ENCODE results near the gene GNB5. TPM values are rescaled to one million over a fixed set of nuclear protein-coding genes. Genes with fewer than 3 reads are reported as not detected.
A peak's percentile ranks its signal among the peaks of the same experiment; 100 is the strongest.

Gene GNB5
- total RNA-seq, 2 donors from 2014 or later: 19.1 to 20.7 TPM

GRCh38 chr15:52102463-52102862 is 88.7 kb downstream of the GNB5 start:
- H3K9me3 ChIP-seq (ENCODE audit: control insufficient read depth, low read length): no peaks in the 10 kb centered on the region
- no peaks in the 10 kb centered on the region for H3K27me3 Mint-ChIP-seq (ENCODE audit: insufficient read depth)
- no peak overlapping the region for H3K9ac ChIP-seq (ENCODE audit: extremely low read depth, low read length, poor library complexity, severe bottlenecking)
- no peak overlapping the region for H3K27ac ChIP-seq (ENCODE audit: low read depth, low read length)
- H3K4me3 Mint-ChIP-seq: no peak overlapping the region
- no peak for TF ChIP-seq CTCF (conservative IDR thresholded peaks at IDR 0.05)
- peaks cover 2% of the 10 kb centered on the region for H3K9me3 Mint-ChIP-seq
- no peaks in the 10 kb centered on the region for H3K36me3 ChIP-seq (ENCODE audit: control insufficient read depth, insufficient read depth, low read length)
- WGBS, 2 experiments (ENCODE audit: insufficient coverage in 1 of 2, insufficient read length in 1 of 2): 86 to 89% methylated on average over 2 of the region's 2 CpGs
- peak; percentile 31 for DNase-seq
- no peaks in the 10 kb centered on the region for H3K4me1 ChIP-seq (ENCODE audit: control insufficient read depth, insufficient read depth, low read length)
- H3K4me3 ChIP-seq (ENCODE audit: low read length): no peak overlapping the region
- no peak overlapping the region for H3K27ac Mint-ChIP-seq
- no peaks in the 10 kb centered on the region for H3K27me3 ChIP-seq (ENCODE audit: control insufficient read depth, insufficient read depth, low read length, poor library complexity, severe bottlenecking)
- no peaks in the 10 kb centered on the region for H3K36me3 Mint-ChIP-seq (ENCODE audit: low read depth)
- H3K4me1 Mint-ChIP-seq: peaks cover 11% of the 10 kb centered on the region

GRCh38 chr15:52101542-52102323 is 89.5 kb downstream of the GNB5 start:
- Mint-ChIP-seq H3K27me3 (ENCODE audit: insufficient read depth) (no peaks in the 10 kb centered on the region), H3K27ac (no peak overlapping the region), H3K36me3 (ENCODE audit: low read depth) (no peaks in the 10 kb centered on the region), H3K4me3 (no peak overlapping the region), H3K4me1 (peaks cover 11% of the 10 kb centered on the region), H3K9me3 (peaks cover 2% of the 10 kb centered on the region)
- no peaks in the 10 kb centered on the region for H3K4me1 ChIP-seq (ENCODE audit: control insufficient read depth, insufficient read depth, low read length)
- no peaks in the 10 kb centered on the region for H3K36me3 ChIP-seq (ENCODE audit: control insufficient read depth, insufficient read depth, low read length)
- no peak overlapping the region for H3K27ac ChIP-seq (ENCODE audit: low read depth, low read length)
- DNase-seq: peak; percentile 19
- H3K4me3 ChIP-seq (ENCODE audit: low read length): no peak overlapping the region
- TF ChIP-seq CTCF (conservative IDR thresholded peaks at IDR 0.05): no peak
- no peaks in the 10 kb centered on the region for H3K9me3 ChIP-seq (ENCODE audit: control insufficient read depth, low read length)
- WGBS, 2 experiments (ENCODE audit: insufficient coverage in 1 of 2, insufficient read length in 1 of 2): 95 to 96% methylated on average over 12 to 16 of the region's 16 CpGs
- no peaks in the 10 kb centered on the region for H3K27me3 ChIP-seq (ENCODE audit: control insufficient read depth, insufficient read depth, low read length, poor library complexity, severe bottlenecking)
- no peak overlapping the region for H3K9ac ChIP-seq (ENCODE audit: extremely low read depth, low read length, poor library complexity, severe bottlenecking)

- no peak for DNase-seq
- Mint-ChIP-seq H3K4me1 (peaks cover 11% of the 10 kb centered on the region), H3K27ac (no peak overlapping the region), H3K9me3 (peaks cover 2% of the 10 kb centered on the region), H3K27me3 (ENCODE audit: insufficient read depth) (no peaks in the 10 kb centered on the region), H3K36me3 (ENCODE audit: low read depth) (no peaks in the 10 kb centered on the region), H3K4me3 (no peak overlapping the region)
- no peaks in the 10 kb centered on the region for H3K4me1 ChIP-seq (ENCODE audit: control insufficient read depth, insufficient read depth, low read length)
- no peak overlapping the region for H3K9ac ChIP-seq (ENCODE audit: extremely low read depth, low read length, poor library complexity, severe bottlenecking)
- TF ChIP-seq CTCF (conservative IDR thresholded peaks at IDR 0.05): no peak
- no peaks in the 10 kb centered on the region for H3K9me3 ChIP-seq (ENCODE audit: control insufficient read depth, low read length)
- no peak overlapping the region for H3K4me3 ChIP-seq (ENCODE audit: low read length)
- no peak overlapping the region for H3K27ac ChIP-seq (ENCODE audit: low read depth, low read length)
- no peaks in the 10 kb centered on the region for H3K36me3 ChIP-seq (ENCODE audit: control insufficient read depth, insufficient read depth, low read length)
- no peaks in the 10 kb centered on the region for H3K27me3 ChIP-seq (ENCODE audit: control insufficient read depth, insufficient read depth, low read length, poor library complexity, severe bottlenecking)
- WGBS, 2 experiments (ENCODE audit: insufficient coverage in 1 of 2, insufficient read length in 1 of 2): 87 to 95% methylated on average over 6 of the region's 6 CpGs
These were observed 90.3 kb downstream of the GNB5 start for GRCh38 chr15:52100807-52101442.
